ENCODE data around the gene LMNA. TPM values are rescaled to one million over a fixed set of nuclear protein-coding genes. Genes with fewer than 3 reads are reported as not detected.

Gene LMNA
- total RNA-seq, 1 experiment from 2014 or later = 51.0 TPM

GRCh38 chr1:156102633-156103511 lies 11.6 kb upstream of the LMNA start:
- H4K5ac ChIP-seq (ENCODE audit: insufficient read length, low read depth, low read length) = no peak overlapping the region
- H3K4me1 Mint-ChIP-seq = peaks cover 54 to 60% of the 10 kb centered on the region in 2 experiments
- peak overlapping the region in 1 of 2 experiments; percentile 15; a peak in 1 of 5 replicates for H3K4me3 Mint-ChIP-seq
- no peak overlapping the region for H3K9ac ChIP-seq (ENCODE audit: extremely low read depth, insufficient read length, low read length)
- H3K4me1 ChIP-seq (ENCODE audit: insufficient read depth, low read length) = peaks cover 14% of the 10 kb centered on the region; the same call in 1 of the 2 replicates
- no peak overlapping the region for H2AK5ac ChIP-seq (ENCODE audit: insufficient read length, low read length)
- peaks cover 2% of the 10 kb centered on the region for H4K20me1 ChIP-seq (ENCODE audit: control insufficient read depth, insufficient read depth, insufficient read length)
- H3K27me3 Mint-ChIP-seq (ENCODE audit: low read depth) = no peaks in the 10 kb centered on the region
- no peak overlapping the region for H3K4ac ChIP-seq (ENCODE audit: low read depth, low read length)
- no peak overlapping the region for H3T11ph ChIP-seq (ENCODE audit: low read length)
- H3K56ac ChIP-seq (ENCODE audit: insufficient read length, low read depth, low read length) = no peak overlapping the region
- no peaks in the 10 kb centered on the region for H3K79me1 ChIP-seq (ENCODE audit: insufficient read depth, low read depth, low read length, poor library complexity, severe bottlenecking)
- no peaks in the 10 kb centered on the region for H3K9me3 ChIP-seq (ENCODE audit: control insufficient read depth, low read depth, low read length)
- 0 out of 2 replicates have a peak overlapping the region, but pooled peaks have one; percentile 9 for H3K14ac ChIP-seq (ENCODE audit: insufficient read depth, low read length)
- H2BK5ac ChIP-seq (ENCODE audit: insufficient read length, low read length) = no peak overlapping the region
- no peak overlapping the region for H3K23ac ChIP-seq (ENCODE audit: insufficient read length, low read depth, low read length)
- DNase-seq = no peak
- no peak overlapping the region for H2BK120ac ChIP-seq (ENCODE audit: low read depth, low read length, poor library complexity, severe bottlenecking)
- TF ChIP-seq CTCF (conservative IDR thresholded peaks at IDR 0.05) = no peak
- peak overlapping the region; percentile 29 for H2BK12ac ChIP-seq (ENCODE audit: insufficient read length, low read depth, low read length)
- H3K4me2 ChIP-seq (ENCODE audit: insufficient read depth, insufficient read length, low read length) = no peak overlapping the region
- H3K27me3 ChIP-seq (ENCODE audit: insufficient read depth, low read length) = no peaks in the 10 kb centered on the region
- H4K8ac ChIP-seq (replicated peaks; ENCODE audit: insufficient read length, low read depth, low read length) = no peak overlapping the region
- no peak overlapping the region for H3K27ac ChIP-seq (ENCODE audit: insufficient read length, low read depth, low read length)
- H2AFZ ChIP-seq (ENCODE audit: low read length) = no peak overlapping the region
- H3K27ac Mint-ChIP-seq = peak overlapping the region; percentile 6 to 94 (median 17); a peak in 6 of 7 replicates
- H3K36me3 Mint-ChIP-seq (ENCODE audit: insufficient read depth in 1 of 3, low read depth in 3 of 3) = peaks cover 0 to 7% (median 2%) of the 10 kb centered on the region in 3 experiments; a peak in 5 of 7 replicates
- H2BK20ac ChIP-seq (ENCODE audit: low read depth, low read length, poor library complexity, severe bottlenecking) = no peak overlapping the region
- H3K23me2 ChIP-seq (ENCODE audit: insufficient read length, low read depth, low read length, poor library complexity, severe bottlenecking) = peaks cover 5% of the 10 kb centered on the region
- peak overlapping the region; percentile 24; the same call in 1 of the 2 replicates for H2BK15ac ChIP-seq (ENCODE audit: low read depth, low read length)
- H4K91ac ChIP-seq (ENCODE audit: insufficient read length, low read depth, low read length) = peak overlapping the region; percentile 67
- H3K18ac ChIP-seq (ENCODE audit: insufficient read length, low read depth, low read length) = peak overlapping the region; percentile 41
- no peaks in the 10 kb centered on the region; a peak in 2 of 5 replicates for H3K9me3 Mint-ChIP-seq
- no CpG with 5 or more reads among the region's 16 CpGs for WGBS (ENCODE audit: extremely low coverage, insufficient read length, low lambda C conversion rate)
- H3K79me2 ChIP-seq (ENCODE audit: insufficient read depth, low read length) = no peaks in the 10 kb centered on the region

All from H9 (cell line).